Mammary epithelial cell (primary cell): Measurements from ENCODE around the gene MYL3.

Experiments used
- CTCF ChIP-seq, 2 donors: IDR thresholded peaks in 1 of 2; conservative IDR thresholded peaks in 1 of 2; 2 replicates each; pipeline ENCODE4 v1.5.1; 2011 to 2012; ENCODE audit warnings: inconsistent platforms in 2 of 2, low read length in 2 of 2, mild to moderate bottlenecking in 2 of 2, control low read depth in 1 of 2, low read depth in 1 of 2; ENCODE audit not compliant: insufficient read depth in 1 of 2; ENCODE audit errors: extremely low read depth in 1 of 2
- EZH2 ChIP-seq: IDR thresholded peaks from 2 replicates; pipeline ENCODE4 v1.6.1; 2012; ENCODE audit warnings: low read length, inconsistent platforms, borderline replicate concordance

DNA sequence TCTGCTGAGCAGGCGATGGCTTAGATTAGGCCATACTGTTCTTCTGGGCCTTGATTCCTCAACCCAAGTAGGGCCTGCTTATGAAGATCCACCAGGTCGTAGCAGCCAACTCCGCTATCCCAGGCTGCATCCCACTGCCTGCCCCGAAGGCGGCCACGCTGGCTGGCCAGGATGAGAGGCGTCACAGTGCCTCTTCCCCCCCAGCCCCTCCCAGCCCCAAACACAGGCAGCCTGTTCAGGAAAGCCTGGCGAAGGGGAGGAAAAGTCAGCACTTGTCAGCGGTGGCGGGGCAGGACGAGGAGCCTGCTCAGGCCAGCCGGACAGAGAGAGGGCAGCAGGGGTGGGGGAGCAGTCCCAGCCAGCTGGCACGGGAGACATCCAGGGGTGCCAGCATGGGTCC, 25.5 kb upstream of the MYL3 start:
- TF ChIP-seq CTCF (conservative IDR thresholded peaks at IDR 0.05 in 1 of 2, IDR thresholded peaks at IDR 0.05 in 1 of 2; ENCODE audit: extremely low read depth in 1 of 2, insufficient read depth in 1 of 2, low read depth in 1 of 2, low read length in 2 of 2) (no peak), EZH2 (no peak)
